ENCODE measurements around the gene ARHGAP25.

The ARHGAP25 gene

DNA sequence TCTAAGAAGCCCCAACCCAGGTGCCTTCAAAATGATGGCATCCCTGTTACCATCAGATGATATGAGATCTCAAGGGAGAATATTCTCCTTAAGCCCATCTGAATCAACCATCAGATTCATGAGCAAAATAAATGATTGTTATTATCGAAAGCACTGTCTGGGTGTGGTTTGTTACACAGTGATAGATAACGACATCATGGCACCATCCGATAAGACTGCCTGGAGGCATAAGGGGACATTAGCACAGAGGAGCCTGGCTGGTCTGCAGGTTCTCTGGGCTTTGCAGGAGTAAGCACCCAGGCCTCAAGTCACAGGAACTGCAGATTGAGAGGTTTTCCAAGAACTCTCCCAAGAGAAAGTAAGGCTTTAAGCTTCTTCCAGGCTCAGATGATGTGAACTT is 120.9 kb downstream of the ARHGAP25 start:
- no peak for DNase-seq (ENCODE audit: low read depth)
- TF ChIP-seq, protein P1, sequence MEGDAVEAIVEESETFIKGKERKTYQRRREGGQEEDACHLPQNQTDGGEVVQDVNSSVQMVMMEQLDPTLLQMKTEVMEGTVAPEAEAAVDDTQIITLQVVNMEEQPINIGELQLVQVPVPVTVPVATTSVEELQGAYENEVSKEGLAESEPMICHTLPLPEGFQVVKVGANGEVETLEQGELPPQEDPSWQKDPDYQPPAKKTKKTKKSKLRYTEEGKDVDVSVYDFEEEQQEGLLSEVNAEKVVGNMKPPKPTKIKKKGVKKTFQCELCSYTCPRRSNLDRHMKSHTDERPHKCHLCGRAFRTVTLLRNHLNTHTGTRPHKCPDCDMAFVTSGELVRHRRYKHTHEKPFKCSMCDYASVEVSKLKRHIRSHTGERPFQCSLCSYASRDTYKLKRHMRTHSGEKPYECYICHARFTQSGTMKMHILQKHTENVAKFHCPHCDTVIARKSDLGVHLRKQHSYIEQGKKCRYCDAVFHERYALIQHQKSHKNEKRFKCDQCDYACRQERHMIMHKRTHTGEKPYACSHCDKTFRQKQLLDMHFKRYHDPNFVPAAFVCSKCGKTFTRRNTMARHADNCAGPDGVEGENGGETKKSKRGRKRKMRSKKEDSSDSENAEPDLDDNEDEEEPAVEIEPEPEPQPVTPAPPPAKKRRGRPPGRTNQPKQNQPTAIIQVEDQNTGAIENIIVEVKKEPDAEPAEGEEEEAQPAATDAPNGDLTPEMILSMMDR (conservative IDR thresholded peaks at IDR 0.05; ENCODE audit: control insufficient read depth, insufficient read depth, low read depth, low read length) = no peak

DNA sequence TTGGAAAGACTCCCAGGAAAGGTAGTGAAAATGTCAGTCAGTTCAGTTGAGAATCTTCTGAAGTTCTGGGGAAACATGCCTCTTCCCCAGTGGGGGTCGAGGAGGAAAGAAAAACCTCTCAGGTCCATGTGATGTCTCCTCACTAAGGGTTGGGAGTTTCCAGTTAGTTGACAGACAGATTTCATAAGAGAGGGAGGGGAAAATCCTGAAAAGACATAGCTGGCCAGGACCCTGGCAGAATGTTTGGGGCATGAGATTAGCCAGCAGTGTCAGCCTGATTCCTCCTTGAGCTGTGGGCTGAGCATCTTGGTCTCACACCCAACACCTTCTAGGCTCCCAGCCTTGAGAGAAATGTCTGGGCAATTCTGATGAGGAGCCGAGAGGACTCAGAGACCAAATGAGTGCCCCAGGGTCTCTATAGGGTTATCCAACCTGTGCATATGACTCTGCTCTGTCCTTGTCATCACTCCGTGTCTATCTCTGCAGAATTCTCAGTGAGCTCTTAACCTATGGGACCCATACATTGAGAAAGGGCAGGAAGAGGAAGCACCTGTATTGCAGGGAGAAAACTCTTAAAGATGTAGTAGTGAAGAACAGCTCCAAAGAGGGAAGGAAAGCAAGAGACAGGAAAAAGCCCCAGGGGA is 122.7 kb downstream of the ARHGAP25 start:
- no peak for DNase-seq (ENCODE audit: low read depth)
- TF ChIP-seq, protein P1 (conservative IDR thresholded peaks at IDR 0.05; ENCODE audit: control insufficient read depth, insufficient read depth, low read depth, low read length) = no peak
- no peak overlapping the region for H3K4me3 ChIP-seq (ENCODE audit: control insufficient read depth, low read depth, low read length)

More for the DNA sequence above, 120.9 kb downstream of the ARHGAP25 start:
- no peak overlapping the region for H3K4me3 ChIP-seq (ENCODE audit: control insufficient read depth, low read depth, low read length)

GRCh38 chr2:68857855-68858456 is 123.3 kb downstream of the ARHGAP25 start:
- no peak overlapping the region for H3K4me3 ChIP-seq (ENCODE audit: control insufficient read depth, low read depth, low read length)
- TF ChIP-seq, protein P1 (conservative IDR thresholded peaks at IDR 0.05; ENCODE audit: control insufficient read depth, insufficient read depth, low read depth, low read length) = no peak
- DNase-seq (ENCODE audit: low read depth) = no peak

DNA sequence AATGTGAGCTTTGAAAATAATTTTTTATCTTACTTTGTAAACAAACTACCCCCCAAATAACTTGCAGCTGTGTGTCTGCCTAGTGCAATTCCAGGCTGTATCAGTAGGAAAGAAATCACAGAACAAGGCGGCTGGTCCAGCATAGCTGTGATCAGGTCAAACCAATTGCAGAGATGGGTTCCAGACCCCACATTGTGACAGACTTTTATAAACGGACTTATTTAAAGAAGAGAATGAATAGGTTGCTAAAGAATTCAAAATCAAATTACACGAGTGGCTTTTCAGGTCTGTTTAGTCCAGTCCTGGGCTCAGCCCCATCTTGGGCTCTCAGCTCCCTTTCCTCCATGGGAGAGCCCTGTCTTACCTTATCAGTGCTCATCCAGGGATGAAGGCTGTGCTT is 125.5 kb downstream of the ARHGAP25 start:
- DNase-seq (ENCODE audit: low read depth) = no peak
- TF ChIP-seq, protein P1 (conservative IDR thresholded peaks at IDR 0.05; ENCODE audit: control insufficient read depth, insufficient read depth, low read depth, low read length) = no peak
- no peak overlapping the region for H3K4me3 ChIP-seq (ENCODE audit: control insufficient read depth, low read depth, low read length)

- no peak for DNase-seq (ENCODE audit: low read depth)
- no peak overlapping the region for H3K4me3 ChIP-seq (ENCODE audit: control insufficient read depth, low read depth, low read length)
- TF ChIP-seq, protein P1 (conservative IDR thresholded peaks at IDR 0.05; ENCODE audit: control insufficient read depth, insufficient read depth, low read depth, low read length) = no peak
Observed at GRCh38 chr2:68861330-68861729, 126.7 kb downstream of the ARHGAP25 start.

DNA sequence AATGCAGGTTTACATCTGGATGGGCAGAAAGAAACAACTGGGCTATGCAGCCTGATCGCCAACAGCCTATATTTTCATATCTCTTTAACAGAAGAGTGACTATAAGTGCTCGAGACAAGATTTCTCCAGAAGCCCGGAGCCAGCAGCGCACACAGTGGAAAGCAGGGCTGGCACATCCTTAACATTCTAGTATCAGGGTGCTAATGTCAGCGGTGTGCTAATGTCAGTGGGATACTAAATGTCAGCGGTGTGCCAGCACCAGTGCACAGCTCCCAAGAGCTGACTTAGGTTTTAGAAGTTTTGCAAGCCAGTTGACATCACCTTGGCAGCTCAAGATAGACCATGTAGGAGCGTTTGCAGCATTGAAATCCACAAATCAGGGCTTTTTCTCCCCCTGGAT is 128.3 kb downstream of the ARHGAP25 start:
- TF ChIP-seq, protein P1 (conservative IDR thresholded peaks at IDR 0.05; ENCODE audit: control insufficient read depth, insufficient read depth, low read depth, low read length) = no peak
- DNase-seq (ENCODE audit: low read depth) = no peak
- H3K4me3 ChIP-seq (ENCODE audit: control insufficient read depth, low read depth, low read length) = no peak overlapping the region

Measured in fibroblast of mammary gland (primary cell).